ENCODE measurements around the gene CSNK2A3. TPM values are rescaled to one million over a fixed set of nuclear protein-coding genes. Genes with fewer than 3 reads are reported as not detected.

The CSNK2A3 gene
- total RNA-seq, 1 experiment from 2014 or later = 1.7 TPM

DNA sequence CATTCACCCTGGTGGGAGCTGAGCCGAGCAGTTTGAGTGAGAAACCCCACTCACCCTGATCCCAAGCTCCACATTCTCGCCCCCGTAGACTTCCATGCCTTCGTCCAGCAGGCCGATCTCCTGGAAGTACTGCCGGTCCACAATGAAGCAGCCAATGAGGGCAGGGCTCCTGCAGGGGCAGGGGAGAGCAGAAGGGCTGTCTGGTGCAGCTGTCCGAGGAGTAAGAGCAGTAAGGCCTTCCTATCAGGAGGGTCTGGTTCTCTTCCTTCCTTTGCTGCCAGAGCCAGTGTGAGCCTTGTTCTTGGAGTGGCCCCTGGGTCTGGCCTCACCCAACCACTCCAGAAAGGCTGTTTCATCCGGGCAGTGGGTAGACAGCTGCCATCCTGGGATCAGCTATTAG is 19.4 kb upstream of the CSNK2A3 start:
- no peaks in the 10 kb centered on the region for H3K23me2 ChIP-seq (ENCODE audit: insufficient read length, low read depth, low read length, poor library complexity, severe bottlenecking)
- no peaks in the 10 kb centered on the region; a peak in 1 of 7 replicates for H3K36me3 Mint-ChIP-seq (ENCODE audit: insufficient read depth in 1 of 3, low read depth in 3 of 3)
- no peak overlapping the region for H2AFZ ChIP-seq (ENCODE audit: low read length)
- H3K9me3 Mint-ChIP-seq = peaks cover 3 to 4% of the 10 kb centered on the region in 2 experiments; a peak in 2 of 5 replicates
- H3T11ph ChIP-seq (ENCODE audit: low read length) = no peak overlapping the region
- no peak overlapping the region for H3K4me2 ChIP-seq (ENCODE audit: insufficient read depth, insufficient read length, low read length)
- DNase-seq = no peak
- H3K9me3 ChIP-seq (ENCODE audit: control insufficient read depth, low read depth, low read length) = no peaks in the 10 kb centered on the region
- no peak overlapping the region for H3K4me3 Mint-ChIP-seq
- H3K14ac ChIP-seq (ENCODE audit: insufficient read depth, low read length) = no peak overlapping the region
- WGBS (ENCODE audit: extremely low coverage, insufficient read length, low lambda C conversion rate) = no CpG with 5 or more reads among the region's 8 CpGs
- H3K79me2 ChIP-seq (ENCODE audit: insufficient read depth, low read length) = no peaks in the 10 kb centered on the region
- H2AK5ac ChIP-seq (ENCODE audit: insufficient read length, low read length) = no peak overlapping the region
- H4K5ac ChIP-seq (ENCODE audit: insufficient read length, low read depth, low read length) = no peak overlapping the region
- H3K9ac ChIP-seq (ENCODE audit: extremely low read depth, insufficient read length, low read length) = no peak overlapping the region
- TF ChIP-seq, protein P1, sequence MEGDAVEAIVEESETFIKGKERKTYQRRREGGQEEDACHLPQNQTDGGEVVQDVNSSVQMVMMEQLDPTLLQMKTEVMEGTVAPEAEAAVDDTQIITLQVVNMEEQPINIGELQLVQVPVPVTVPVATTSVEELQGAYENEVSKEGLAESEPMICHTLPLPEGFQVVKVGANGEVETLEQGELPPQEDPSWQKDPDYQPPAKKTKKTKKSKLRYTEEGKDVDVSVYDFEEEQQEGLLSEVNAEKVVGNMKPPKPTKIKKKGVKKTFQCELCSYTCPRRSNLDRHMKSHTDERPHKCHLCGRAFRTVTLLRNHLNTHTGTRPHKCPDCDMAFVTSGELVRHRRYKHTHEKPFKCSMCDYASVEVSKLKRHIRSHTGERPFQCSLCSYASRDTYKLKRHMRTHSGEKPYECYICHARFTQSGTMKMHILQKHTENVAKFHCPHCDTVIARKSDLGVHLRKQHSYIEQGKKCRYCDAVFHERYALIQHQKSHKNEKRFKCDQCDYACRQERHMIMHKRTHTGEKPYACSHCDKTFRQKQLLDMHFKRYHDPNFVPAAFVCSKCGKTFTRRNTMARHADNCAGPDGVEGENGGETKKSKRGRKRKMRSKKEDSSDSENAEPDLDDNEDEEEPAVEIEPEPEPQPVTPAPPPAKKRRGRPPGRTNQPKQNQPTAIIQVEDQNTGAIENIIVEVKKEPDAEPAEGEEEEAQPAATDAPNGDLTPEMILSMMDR (conservative IDR thresholded peaks at IDR 0.05) = no peak
- no peak overlapping the region for H4K8ac ChIP-seq (replicated peaks; ENCODE audit: insufficient read length, low read depth, low read length)
- H3K79me1 ChIP-seq (ENCODE audit: insufficient read depth, low read depth, low read length, poor library complexity, severe bottlenecking) = no peaks in the 10 kb centered on the region
- H2BK12ac ChIP-seq (ENCODE audit: insufficient read length, low read depth, low read length) = no peak overlapping the region
- no peak overlapping the region for H2BK15ac ChIP-seq (ENCODE audit: low read depth, low read length)
- H2BK5ac ChIP-seq (ENCODE audit: insufficient read length, low read length) = no peak overlapping the region
- no peak overlapping the region for H2BK20ac ChIP-seq (ENCODE audit: low read depth, low read length, poor library complexity, severe bottlenecking)
- no peak overlapping the region for H3K4ac ChIP-seq (ENCODE audit: low read depth, low read length)
- no peak overlapping the region for H3K23ac ChIP-seq (ENCODE audit: insufficient read length, low read depth, low read length)
- no peak overlapping the region for H2BK120ac ChIP-seq (ENCODE audit: low read depth, low read length, poor library complexity, severe bottlenecking)
- H4K20me1 ChIP-seq (ENCODE audit: control insufficient read depth, insufficient read depth, insufficient read length) = no peaks in the 10 kb centered on the region
- H4K91ac ChIP-seq (ENCODE audit: insufficient read length, low read depth, low read length) = no peak overlapping the region
- no peak overlapping the region for H3K27ac Mint-ChIP-seq
- H3K56ac ChIP-seq (ENCODE audit: insufficient read length, low read depth, low read length) = no peak overlapping the region
- no peaks in the 10 kb centered on the region for H3K27me3 ChIP-seq (ENCODE audit: insufficient read depth, low read length)
- peaks cover 55% of the 10 kb centered on the region for H3K27me3 Mint-ChIP-seq (ENCODE audit: low read depth)
- no peak overlapping the region for H3K18ac ChIP-seq (ENCODE audit: insufficient read length, low read depth, low read length)
- H3K4me1 Mint-ChIP-seq = peaks cover 30 to 31% of the 10 kb centered on the region in 2 experiments
- H3K27ac ChIP-seq (ENCODE audit: insufficient read length, low read depth, low read length) = no peak overlapping the region
- H3K4me1 ChIP-seq (ENCODE audit: insufficient read depth, low read length) = no peaks in the 10 kb centered on the region

All from H9 (cell line).